ENCODE data around the gene XIAP.

GRCh38 chrX:123962794-123963373 is 103.0 kb downstream of the XIAP start:
- TF ChIP-seq CTCF (IDR thresholded peaks at IDR 0.05; ENCODE audit: insufficient read depth, low read length, poor library complexity, severe bottlenecking) (no peak), EZH2phosphoT487 (conservative IDR thresholded peaks at IDR 0.05; ENCODE audit: low read length) (no peak)

All from SU-DHL-6 (cell line).